Peyer's patch (tissue), 4 donors: ENCODE data around the gene YIF1A. TPM values are rescaled to one million over a fixed set of nuclear protein-coding genes. Genes with fewer than 3 reads are reported as not detected.

ENCODE experiments used
- DNase-seq, 3 donors: peaks; one replicate each; pipeline ENCODE4 v3.0.0-alpha.2; 2017 to 2019
- H3K27ac ChIP-seq, 4 donors: fragments of 200-600 bp; sonication (generic); one replicate each; pipeline ENCODE4 v1.5.1; 2016 to 2019
- H3K27me3 ChIP-seq, 2 donors: fragments of 200-600 bp; sonication (generic); one replicate each; pipeline ENCODE4 v1.5.1; 2019
- H3K36me3 ChIP-seq, 3 donors: fragments of 200-600 bp; sonication (generic); one replicate each; pipeline ENCODE4 v1.5.1; 2016 to 2019
- H3K4me1 ChIP-seq, 4 donors: fragments of 200-600 bp; sonication (generic); one replicate each; pipeline ENCODE4 v1.5.1; 2016 to 2019
- H3K4me3 ChIP-seq, 4 donors: fragments of 200-600 bp; sonication (generic); 1 replicate in 3 of 4; 2 replicates in 1 of 4; pipeline ENCODE4 v1.5.1; 2016 to 2019; ENCODE audit warnings: mild to moderate bottlenecking in 1 of 4
- H3K9me3 ChIP-seq, 4 donors: fragments of 200-600 bp; sonication (generic); one replicate each; pipeline ENCODE4 v1.5.1; 2016 to 2019; ENCODE audit warnings: mild to moderate bottlenecking in 1 of 4
- POLR2A ChIP-seq, 2 donors: fragments of 450-650 bp; IDR thresholded peaks; one replicate each; pipeline ENCODE4 v1.5.1; 2017; ENCODE audit warnings: antibody characterized with exemption in 2 of 2, mild to moderate bottlenecking in 2 of 2, moderate library complexity in 2 of 2
- total RNA-seq, 4 donors: library from RNA; depleted of rRNA; stranded (reverse); fragments of >200 nt; gene quantifications; one replicate each; pipeline ENCODE4 v1.1.0, GENCODE V29; 2016
- TF ChIP-seq, protein P1 (sequence below), 6 experiments: fragments of 450-650 bp in 4 of 6; fragments of 200-600 bp in 2 of 6; sonication (generic) in 1 of 6; IDR thresholded peaks; one replicate each; pipeline ENCODE4 v1.5.1; 2017 to 2019; ENCODE audit warnings: antibody characterized with exemption in 6 of 6, mild to moderate bottlenecking in 3 of 6, moderate library complexity in 1 of 6

The YIF1A gene
- total RNA-seq, 4 donors from 2014 or later = 52.0 to 132 (median 115) TPM

DNA sequence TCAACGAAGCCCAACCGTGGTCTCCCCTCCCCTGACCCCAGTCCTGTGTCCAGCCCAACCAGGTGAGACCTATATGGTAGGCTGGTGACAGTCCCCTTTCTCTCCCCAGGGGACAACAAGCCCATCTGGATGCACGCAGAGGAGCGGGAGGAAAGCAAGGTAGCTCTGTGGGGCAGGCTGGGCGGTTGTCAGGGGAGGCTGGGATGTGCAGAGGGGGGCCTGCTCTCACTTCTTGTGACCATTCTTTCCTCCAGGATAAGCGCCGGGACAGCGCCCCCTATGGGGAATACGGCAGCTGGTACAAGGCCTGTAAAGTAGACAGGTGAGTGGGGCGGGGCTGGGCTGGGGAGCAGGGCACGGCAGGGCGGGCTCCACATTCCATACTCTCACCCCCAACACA lies 24.0 kb downstream of the YIF1A start:
- Histone ChIP-seq H3K9me3 (no peaks in the 10 kb centered on the region), H3K36me3 (peaks cover 0 to 25% (median 0%) of the 10 kb centered on the region in 3 donors), H3K4me3 (no peak overlapping the region), H3K27me3 (no peaks in the 10 kb centered on the region), H3K4me1 (peaks cover 0 to 23% (median 3%) of the 10 kb centered on the region in 4 donors), H3K27ac (no peak overlapping the region)
- TF ChIP-seq, protein P1, sequence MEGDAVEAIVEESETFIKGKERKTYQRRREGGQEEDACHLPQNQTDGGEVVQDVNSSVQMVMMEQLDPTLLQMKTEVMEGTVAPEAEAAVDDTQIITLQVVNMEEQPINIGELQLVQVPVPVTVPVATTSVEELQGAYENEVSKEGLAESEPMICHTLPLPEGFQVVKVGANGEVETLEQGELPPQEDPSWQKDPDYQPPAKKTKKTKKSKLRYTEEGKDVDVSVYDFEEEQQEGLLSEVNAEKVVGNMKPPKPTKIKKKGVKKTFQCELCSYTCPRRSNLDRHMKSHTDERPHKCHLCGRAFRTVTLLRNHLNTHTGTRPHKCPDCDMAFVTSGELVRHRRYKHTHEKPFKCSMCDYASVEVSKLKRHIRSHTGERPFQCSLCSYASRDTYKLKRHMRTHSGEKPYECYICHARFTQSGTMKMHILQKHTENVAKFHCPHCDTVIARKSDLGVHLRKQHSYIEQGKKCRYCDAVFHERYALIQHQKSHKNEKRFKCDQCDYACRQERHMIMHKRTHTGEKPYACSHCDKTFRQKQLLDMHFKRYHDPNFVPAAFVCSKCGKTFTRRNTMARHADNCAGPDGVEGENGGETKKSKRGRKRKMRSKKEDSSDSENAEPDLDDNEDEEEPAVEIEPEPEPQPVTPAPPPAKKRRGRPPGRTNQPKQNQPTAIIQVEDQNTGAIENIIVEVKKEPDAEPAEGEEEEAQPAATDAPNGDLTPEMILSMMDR (IDR thresholded peaks at IDR 0.05) = peak in 3 of 6 experiments; percentile 12 to 36 (median 32)
- TF ChIP-seq POLR2A (IDR thresholded peaks at IDR 0.05) = no peak
- no peak for DNase-seq

GRCh38 chr11:66264383-66264782 lies 24.6 kb downstream of the YIF1A start:
- Histone ChIP-seq H3K4me1 (peaks cover 0 to 17% (median 1%) of the 10 kb centered on the region in 4 donors), H3K36me3 (peaks cover 0 to 28% (median 0%) of the 10 kb centered on the region in 3 donors), H3K27ac (no peak overlapping the region), H3K4me3 (no peak overlapping the region), H3K9me3 (no peaks in the 10 kb centered on the region), H3K27me3 (no peaks in the 10 kb centered on the region)
- TF ChIP-seq POLR2A (IDR thresholded peaks at IDR 0.05) = no peak
- TF ChIP-seq, protein P1 (IDR thresholded peaks at IDR 0.05) = no peak
- DNase-seq = no peak

DNA sequence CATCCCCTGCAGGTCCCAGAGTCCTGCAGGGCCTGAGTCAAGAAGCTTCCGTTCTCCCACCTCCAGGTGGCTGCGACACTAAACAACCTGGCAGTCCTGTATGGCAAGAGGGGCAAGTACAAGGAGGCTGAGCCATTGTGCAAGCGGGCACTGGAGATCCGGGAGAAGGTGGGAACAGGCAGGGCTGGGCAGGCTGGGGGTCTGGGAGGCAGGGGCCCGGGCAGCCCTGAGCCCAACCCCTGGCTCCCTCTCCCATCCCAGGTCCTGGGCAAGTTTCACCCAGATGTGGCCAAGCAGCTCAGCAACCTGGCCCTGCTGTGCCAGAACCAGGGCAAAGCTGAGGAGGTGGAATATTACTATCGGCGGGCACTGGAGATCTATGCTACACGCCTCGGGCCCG lies 25.2 kb downstream of the YIF1A start:
- no peak for DNase-seq
- Histone ChIP-seq H3K4me1 (peaks cover 0 to 18% (median 1%) of the 10 kb centered on the region in 4 donors), H3K9me3 (no peaks in the 10 kb centered on the region), H3K27me3 (no peaks in the 10 kb centered on the region), H3K36me3 (peaks cover 0 to 28% (median 0%) of the 10 kb centered on the region in 3 donors), H3K27ac (no peak overlapping the region), H3K4me3 (no peak overlapping the region)
- no peak for TF ChIP-seq POLR2A (IDR thresholded peaks at IDR 0.05)

GRCh38 chr11:66263231-66263630 lies 25.7 kb downstream of the YIF1A start:
- H3K4me3 ChIP-seq = no peak overlapping the region
- H3K27ac ChIP-seq = no peak overlapping the region
- H3K36me3 ChIP-seq = peaks cover 0 to 28% (median 0%) of the 10 kb centered on the region in 3 donors
- no peak for TF ChIP-seq POLR2A (IDR thresholded peaks at IDR 0.05)
- TF ChIP-seq, protein P1 (IDR thresholded peaks at IDR 0.05) = no peak
- no peaks in the 10 kb centered on the region for H3K27me3 ChIP-seq
- DNase-seq = no peak
- H3K4me1 ChIP-seq = peaks cover 0 to 23% (median 6%) of the 10 kb centered on the region in 4 donors
- H3K9me3 ChIP-seq = no peaks in the 10 kb centered on the region

DNA sequence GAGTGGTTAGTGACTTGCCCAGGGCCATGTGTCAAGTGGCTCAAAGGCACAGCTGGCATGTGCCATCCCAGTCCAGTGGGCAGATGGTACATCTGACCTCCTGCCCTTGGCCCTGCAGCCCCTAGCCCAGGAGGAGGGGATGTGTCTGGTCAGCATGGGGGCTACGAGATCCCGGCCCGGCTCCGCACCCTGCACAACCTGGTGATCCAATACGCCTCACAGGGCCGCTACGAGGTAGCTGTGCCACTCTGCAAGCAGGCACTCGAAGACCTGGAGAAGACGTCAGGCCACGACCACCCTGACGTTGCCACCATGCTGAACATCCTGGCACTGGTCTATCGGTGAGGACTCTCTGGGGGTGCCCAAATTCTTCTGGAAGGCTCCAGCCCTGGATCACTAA lies 26.2 kb downstream of the YIF1A start:
- Histone ChIP-seq H3K9me3 (no peaks in the 10 kb centered on the region), H3K36me3 (peaks cover 0 to 28% (median 0%) of the 10 kb centered on the region in 3 donors), H3K4me3 (no peak overlapping the region), H3K27me3 (no peaks in the 10 kb centered on the region), H3K27ac (no peak overlapping the region), H3K4me1 (peaks cover 0 to 23% (median 6%) of the 10 kb centered on the region in 4 donors)
- TF ChIP-seq, protein P1 (IDR thresholded peaks at IDR 0.05) = no peak
- no peak for TF ChIP-seq POLR2A (IDR thresholded peaks at IDR 0.05)
- DNase-seq = no peak

- Histone ChIP-seq H3K27me3 (no peaks in the 10 kb centered on the region), H3K27ac (no peak overlapping the region), H3K9me3 (no peaks in the 10 kb centered on the region), H3K36me3 (peaks cover 0 to 28% (median 0%) of the 10 kb centered on the region in 3 donors), H3K4me1 (peaks cover 0 to 25% (median 6%) of the 10 kb centered on the region in 4 donors), H3K4me3 (no peak overlapping the region)
- DNase-seq = no peak
- TF ChIP-seq, protein P1 (IDR thresholded peaks at IDR 0.05) = no peak
- TF ChIP-seq POLR2A (IDR thresholded peaks at IDR 0.05) = no peak
Measured at GRCh38 chr11:66262191-66262590, 26.8 kb downstream of the YIF1A start.
